Measurements from ENCODE around the gene CTDNEP1. TPM values are rescaled to one million over a fixed set of nuclear protein-coding genes. Genes with fewer than 3 reads are reported as not detected.
A peak's percentile ranks its signal among the peaks of the same experiment; 100 is the strongest.

CTDNEP1 gene
- total and polyA plus RNA-seq, 12 donors: 30.3 to 177 (median 105) TPM

- intact Hi-C loops (cut with DNase I): no loop called here
- peaks cover 0 to 52% of the 10 kb centered on the region in 2 donors for H3K36me3 ChIP-seq (replicated peaks in 1 of 2)
Observed at GRCh38 chr17:7254511-7254910, 3.0 kb upstream of the CTDNEP1 start.

GRCh38 chr17:7253082-7253481 is 1.5 kb upstream of the CTDNEP1 start:
- peak overlapping the region; percentile 93 to 100 (median 99) for H3K27ac ChIP-seq
- no peaks in the 10 kb centered on the region for H3K27me3 ChIP-seq
- intact Hi-C loops (cut with DNase I): no loop called here
- no peak for DNase-seq
- peak overlapping the region in 3 of 4 donors; percentile 57 to 92 (median 91) for H3K4me3 ChIP-seq
- no peaks in the 10 kb centered on the region for H3K9me3 ChIP-seq (replicated peaks in 1 of 3)
- TF ChIP-seq CTCF (IDR thresholded peaks at IDR 0.05): no peak
- no peak for TF ChIP-seq POLR2A (IDR thresholded peaks at IDR 0.05)
- peaks cover 0 to 43% of the 10 kb centered on the region in 2 donors for H3K36me3 ChIP-seq (replicated peaks in 1 of 2)
- peaks cover 31 to 39% of the 10 kb centered on the region in 2 donors for H3K4me1 ChIP-seq (replicated peaks in 1 of 2)
- 68 to 75% (median 73%) methylated on average over 5 of the region's 5 CpGs for WGBS, 4 donors

More at GRCh38 chr17:7254511-7254910, 3.0 kb upstream of the CTDNEP1 start:
- H3K9me3 ChIP-seq (replicated peaks in 1 of 3): no peaks in the 10 kb centered on the region
- 86 to 93% (median 86%) methylated on average over 4 of the region's 4 CpGs for WGBS, 4 donors
- DNase-seq: no peak
- H3K4me1 ChIP-seq (replicated peaks in 1 of 2): peaks cover 21 to 29% of the 10 kb centered on the region in 2 donors
- no peak overlapping the region for H3K4me3 ChIP-seq
- no peak for TF ChIP-seq POLR2A (IDR thresholded peaks at IDR 0.05)
- no peak for TF ChIP-seq CTCF (IDR thresholded peaks at IDR 0.05)
- H3K27me3 ChIP-seq: no peaks in the 10 kb centered on the region
- H3K27ac ChIP-seq: no peak overlapping the region

- intact Hi-C loops (cut with DNase I): no loop called here
- DNase-seq: peak; percentile 94 to 98 (median 97)
- Histone ChIP-seq H3K4me1 (replicated peaks in 1 of 2) (peaks cover 31 to 39% of the 10 kb centered on the region in 2 donors), H3K36me3 (replicated peaks in 1 of 2) (peaks cover 0 to 36% of the 10 kb centered on the region in 2 donors), H3K4me3 (peak within 1 kb of the TSS; percentile 87 to 92 (median 90)), H3K27ac (peak within 1 kb of the TSS; percentile 93 to 100 (median 99)), H3K27me3 (no peaks in the 10 kb centered on the region), H3K9me3 (replicated peaks in 1 of 3) (no peaks in the 10 kb centered on the region)
- WGBS, 4 donors: 1 to 5% (median 2%) methylated on average over 16 to 55 of the region's 55 CpGs
- TF ChIP-seq POLR2A (IDR thresholded peaks at IDR 0.05) (peak; percentile 26 to 64), CTCF (IDR thresholded peaks at IDR 0.05) (peak in 2 of 6 experiments; percentile 13 to 31)
Observed at GRCh38 chr17:7252176-7253043, 876 bp upstream of the CTDNEP1 start, which contains the start of gene ELP5. Gene ELP5, plus strand, starts transcription at chr17:7252215. Its CDS starts 336 bp downstream, at chr17:7252551.
